HCT116 (cell line): ENCODE measurements around the gene C14orf180. TPM values are rescaled to one million over a fixed set of nuclear protein-coding genes. Genes with fewer than 3 reads are reported as not detected.

ENCODE experiments used
- ATAC-seq: fragments of 200-7000 bp; cut with Tn5 transposase; 2 replicates; pipeline ENCODE4 v1.9.1; 2020; ENCODE audit warnings: mild to moderate bottlenecking, moderate library complexity
- BruUV-seq: library from RNA; stranded (reverse); fragments of 400-500 nt; replicated peaks from 2 replicates; lab custom pipeline; 2021; lab: Mats Ljungman, UMichigan
- CTCF ChIA-PET: fragments of 300-600 bp; sonication (Branson Sonifier 250); formaldehyde crosslinking; loops from one replicate; lab custom pipeline; 2021; ENCODE audit warnings: antibody characterized with exemption; lab: Charles Lee
- POLR2A ChIA-PET: fragments of 300-600, 350-600 bp; sonication (Branson Sonifier 250); formaldehyde crosslinking; loops from one replicate; lab custom pipeline; 2021; ENCODE audit warnings: antibody characterized with exemption; lab: Charles Lee
- RAD21 ChIA-PET, 2 experiments: fragments of 300-600 bp; sonication (Branson Sonifier 250); formaldehyde crosslinking; loops; one replicate each; lab custom pipeline; 2023; ENCODE audit warnings: low total read pairs in 2 of 2; ENCODE audit not compliant: uncharacterized antibody in 2 of 2, unreplicated experiment in 2 of 2, low non-redundant PET in 1 of 2; lab: Charles Lee
- DNase-seq: peaks from one replicate; pipeline ENCODE4 v3.0.0-alpha.2; 2010; ENCODE audit warnings: low read depth, low spot score
- H2AFZ ChIP-seq: fragments of 200-600 bp; shearing (Covaris generic), sonication (generic); 2 replicates; pipeline ENCODE4 v1.6.1; 2017; ENCODE audit warnings: low read depth, mixed run types, mixed read lengths, antibody characterized with exemption, low read length; ENCODE audit not compliant: poor library complexity, severe bottlenecking
- H3K27ac ChIP-seq: 2 replicates; pipeline ENCODE4 v1.5.1; 2012; ENCODE audit warnings: low read depth, low read length
- H3K27me3 ChIP-seq: fragments of 200-600 bp; sonication (generic); 2 replicates; pipeline ENCODE4 v1.6.1; 2016; ENCODE audit warnings: mixed run types, low read length, mixed read lengths; ENCODE audit not compliant: insufficient read depth
- H3K36me3 ChIP-seq, 2 experiments: fragments of 200-500 bp in 1 of 2; fragments of 200-600 bp in 1 of 2; sonication (Bioruptor generic) in 1 of 2; sonication (generic) in 1 of 2; 2 replicates each; pipeline versions ENCODE4 v1.5.1 to v1.6.1; 2014 to 2016; ENCODE audit warnings: low read length in 2 of 2, inconsistent platforms in 1 of 2, mixed read lengths in 1 of 2, mixed run types in 1 of 2; ENCODE audit not compliant: insufficient read depth in 2 of 2, control insufficient read depth in 1 of 2
- H3K4me1 ChIP-seq, 2 experiments: fragments of 200-600 bp in 1 of 2; sonication (generic) in 1 of 2; 2 replicates each; pipeline versions ENCODE4 v1.5.1 to v1.6.1; 2012 to 2017; ENCODE audit warnings: low read length in 2 of 2, inconsistent platforms in 1 of 2, mild to moderate bottlenecking in 1 of 2, mixed read lengths in 1 of 2, mixed run types in 1 of 2, moderate library complexity in 1 of 2; ENCODE audit not compliant: insufficient read depth in 2 of 2, control insufficient read depth in 1 of 2
- H3K4me2 ChIP-seq: fragments of 200-600 bp; sonication (generic); 2 replicates; pipeline ENCODE4 v1.6.1; 2017; ENCODE audit warnings: mixed run types, low read length, mixed read lengths
- H3K4me3 ChIP-seq, 2 experiments: fragments of 200-600 bp in 1 of 2; sonication (generic) in 1 of 2; replicated peaks in 1 of 2; 2 replicates each; pipeline ENCODE4 v1.5.1; 2011 to 2016; ENCODE audit warnings: low read length in 2 of 2, control low read depth in 1 of 2, low read depth in 1 of 2, mild to moderate bottlenecking in 1 of 2, mixed read lengths in 1 of 2, mixed run types in 1 of 2
- H3K79me2 ChIP-seq: fragments of 200-600 bp; sonication (generic); 2 replicates; pipeline ENCODE4 v1.6.1; 2017; ENCODE audit warnings: mild to moderate bottlenecking, mixed run types, low read length, moderate library complexity, mixed read lengths; ENCODE audit not compliant: insufficient read depth
- H3K9ac ChIP-seq: fragments of 200-600 bp; sonication (generic); 2 replicates; pipeline ENCODE4 v1.6.1; 2016; ENCODE audit warnings: low read length, mixed read lengths
- H3K9me2 ChIP-seq: fragments of 200-600 bp; sonication (generic), shearing (Covaris generic); 2 replicates; pipeline ENCODE4 v1.6.1; 2017; ENCODE audit warnings: mixed run types, mild to moderate bottlenecking, moderate library complexity; ENCODE audit not compliant: insufficient read depth
- H3K9me3 ChIP-seq, 2 experiments: fragments of 200-500 bp in 1 of 2; fragments of 200-600 bp in 1 of 2; sonication (Bioruptor generic) in 1 of 2; sonication (generic) in 1 of 2; 2 replicates each; pipeline ENCODE4 v1.6.1; 2014 to 2017; ENCODE audit warnings: low read length in 2 of 2, mixed read lengths in 2 of 2, inconsistent platforms in 1 of 2, low read depth in 1 of 2, mild to moderate bottlenecking in 1 of 2, mixed run types in 1 of 2, moderate library complexity in 1 of 2; ENCODE audit not compliant: control insufficient read depth in 1 of 2, insufficient read depth in 1 of 2
- H4K20me1 ChIP-seq: fragments of 200-600 bp; sonication (generic), shearing (Covaris generic); 2 replicates; pipeline ENCODE4 v1.6.1; 2017; ENCODE audit warnings: mixed run types, mild to moderate bottlenecking, moderate library complexity; ENCODE audit not compliant: insufficient read depth
- CTCF ChIP-seq, 3 experiments: fragments of 200-600 bp in 1 of 3; sonication (generic) in 1 of 3; IDR thresholded peaks in 2 of 3; conservative IDR thresholded peaks in 1 of 3; 2 replicates each; pipeline ENCODE4 v1.5.1; 2012 to 2017; ENCODE audit warnings: low read depth in 2 of 3, low read length in 2 of 3, antibody characterized with exemption in 1 of 3, borderline replicate concordance in 1 of 3, control low read depth in 1 of 3, mild to moderate bottlenecking in 1 of 3, mixed read lengths in 1 of 3, mixed run types in 1 of 3, moderate library complexity in 1 of 3; ENCODE audit not compliant: insufficient read depth in 1 of 3
- EZH2 ChIP-seq: fragments of 200-600 bp; sonication (generic); IDR thresholded peaks from 2 replicates; pipeline ENCODE4 v1.6.1; 2017; ENCODE audit warnings: antibody characterized with exemption, mixed run types
- JUND ChIP-seq: IDR thresholded peaks from 2 replicates; pipeline ENCODE4 v1.6.1; 2012
- RAD21 ChIP-seq: IDR thresholded peaks from 2 replicates; pipeline ENCODE4 v1.6.1; 2012; ENCODE audit warnings: low read depth, mild to moderate bottlenecking
- ZFX ChIP-seq: fragments of 450-650 bp; IDR thresholded peaks from 2 replicates; pipeline ENCODE4 v1.6.1; 2017
- intact Hi-C: fragments of 100-400 bp; cut with micrococcal nuclease; formaldehyde crosslinking; loops from 2 replicates; pipeline ENCODE4 v1.10.0; 2022
- total RNA-seq: library from RNA; stranded (reverse); gene quantifications from one replicate; pipeline ENCODE4 v1.2.1, GENCODE V29; 2021; ENCODE audit not compliant: unreplicated experiment

Gene C14orf180
- total RNA-seq, 1 experiment from 2014 or later = not detected

- Histone ChIP-seq H3K9me3 (no peaks in the 10 kb centered on the region), H3K36me3 (no peaks in the 10 kb centered on the region), H3K27me3 (0 out of 2 replicates have a peak, but pooled peaks cover 8% of the 10 kb centered on the region), H3K79me2 (no peaks in the 10 kb centered on the region), H3K27ac (no peak overlapping the region), H3K9ac (no peak overlapping the region), H3K9me2 (no peaks in the 10 kb centered on the region), H3K4me2 (no peak overlapping the region), H3K4me1 (no peaks in the 10 kb centered on the region), H4K20me1 (no peaks in the 10 kb centered on the region), H3K4me3 (no peak overlapping the region), H2AFZ (no peak overlapping the region)
- intact Hi-C loops = no loop called here
- CTCF ChIA-PET = no interaction called here
- BruUV-seq = no TSS peak
- POLR2A ChIA-PET = no interaction called here
- TF ChIP-seq JUND (no peak), CTCF (IDR thresholded peaks at IDR 0.05 in 2 of 3, conservative IDR thresholded peaks at IDR 0.05 in 1 of 3; ENCODE audit: borderline replicate concordance in 1 of 3, insufficient read depth in 1 of 3, low read depth in 2 of 3, low read length in 2 of 3) (no peak), EZH2 (no peak), RAD21 (no peak), ZFX (no peak)
- ATAC-seq (no peak), DNase-seq (no peak)
- RAD21 ChIA-PET = no interaction called here
Measured at GRCh38 chr14:104603711-104604401, 24.3 kb downstream of the C14orf180 start.
